ENCODE results near the gene TRMT10A. TPM values are rescaled to one million over a fixed set of nuclear protein-coding genes. Genes with fewer than 3 reads are reported as not detected.

TRMT10A gene
- total RNA-seq, 2 donors from 2014 or later = 3.5 to 3.9 TPM

DNA sequence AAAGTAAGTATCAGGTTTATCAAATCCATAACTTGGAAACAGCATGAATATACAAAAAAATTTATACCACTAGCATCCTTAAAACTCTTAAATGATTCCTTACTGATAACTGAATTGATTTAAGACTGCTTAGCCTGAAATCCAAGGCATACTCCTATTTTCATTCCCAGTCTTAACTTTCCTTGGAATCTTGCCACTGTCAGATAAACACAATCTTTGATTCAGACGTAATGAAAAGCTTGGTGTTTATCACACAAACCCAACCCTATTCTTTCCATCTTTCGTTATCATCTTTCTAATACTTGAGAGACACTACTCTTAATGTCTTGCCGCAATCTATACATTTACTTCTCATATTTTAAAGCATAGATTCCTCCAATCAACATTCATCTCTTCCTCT lies 33.9 kb downstream of the TRMT10A start:
- no peaks in the 10 kb centered on the region for H3K9me3 ChIP-seq (ENCODE audit: control insufficient read depth, low read length, poor library complexity, severe bottlenecking)
- no peak for ATAC-seq
- Mint-ChIP-seq H3K4me3 (no peak overlapping the region), H3K27me3 (peaks cover 51% of the 10 kb centered on the region), H3K27ac (no peak overlapping the region), H3K36me3 (ENCODE audit: low read depth) (no peaks in the 10 kb centered on the region), H3K4me1 (no peaks in the 10 kb centered on the region)
- DNase-seq = no peak

DNA sequence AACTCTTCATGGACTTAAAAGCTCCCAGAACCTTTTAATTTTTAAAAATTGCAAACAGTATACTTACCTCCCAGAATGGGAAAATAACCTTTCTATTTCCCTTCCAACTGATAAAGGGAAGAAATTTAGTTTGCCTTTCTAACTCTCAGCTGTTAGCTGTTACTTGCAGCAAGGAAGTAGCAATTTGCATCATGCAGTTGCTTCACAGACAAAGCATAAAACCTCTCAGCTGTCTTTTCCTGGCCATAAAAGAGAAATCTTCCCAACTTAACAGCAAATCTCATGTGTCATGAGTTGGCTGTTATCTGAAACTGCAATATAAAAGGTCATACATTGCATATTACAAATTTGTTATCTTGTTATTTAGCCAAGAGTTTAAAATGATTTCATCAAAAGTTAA lies 34.6 kb downstream of the TRMT10A start:
- no peaks in the 10 kb centered on the region for H3K36me3 Mint-ChIP-seq (ENCODE audit: low read depth)

DNA sequence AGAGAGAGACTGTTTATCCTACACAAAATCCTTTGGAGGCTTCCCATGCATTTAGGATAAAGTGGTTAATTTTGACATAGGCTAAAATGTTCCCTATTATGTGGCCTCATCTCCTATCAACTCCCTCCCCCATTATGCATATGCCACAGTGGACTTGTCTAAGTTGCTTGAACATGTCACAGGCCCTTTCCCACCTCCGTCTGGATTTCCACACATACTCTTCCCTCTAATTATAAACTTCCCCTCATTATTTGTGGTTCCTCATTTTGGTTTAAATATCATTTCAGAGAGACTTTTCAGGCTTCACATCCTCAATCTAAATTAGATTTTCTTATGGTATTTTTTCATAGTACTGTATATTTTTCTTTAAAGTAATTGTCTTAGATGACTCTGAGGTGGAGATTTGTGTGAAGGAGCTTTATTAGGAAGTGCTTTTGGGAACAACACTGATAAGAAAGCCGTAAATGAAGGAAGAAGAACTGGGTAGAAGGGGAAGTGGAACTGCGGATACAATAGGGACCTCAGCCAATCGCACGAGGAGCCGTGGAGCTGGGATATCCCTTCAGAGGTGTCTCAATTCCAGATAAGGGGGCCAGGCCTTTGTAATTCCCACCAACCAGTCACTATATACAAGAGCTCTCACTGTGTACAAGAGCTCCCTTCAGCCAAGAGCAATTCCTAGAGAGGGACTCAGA lies 45.1 kb downstream of the TRMT10A start:
- H3K27me3 Mint-ChIP-seq = peaks cover 25% of the 10 kb centered on the region
- no peaks in the 10 kb centered on the region for H3K4me1 Mint-ChIP-seq
- ATAC-seq (no peak), DNase-seq (no peak)
- H3K27ac Mint-ChIP-seq = no peak overlapping the region
- no peak overlapping the region for H3K4me3 Mint-ChIP-seq
- H3K9me3 ChIP-seq (ENCODE audit: control insufficient read depth, low read length, poor library complexity, severe bottlenecking) = no peaks in the 10 kb centered on the region
- H3K36me3 Mint-ChIP-seq (ENCODE audit: low read depth) = no peaks in the 10 kb centered on the region

More for the DNA sequence above, 34.6 kb downstream of the TRMT10A start:
- H3K9me3 ChIP-seq (ENCODE audit: control insufficient read depth, low read length, poor library complexity, severe bottlenecking) = no peaks in the 10 kb centered on the region
- Mint-ChIP-seq H3K27me3 (peaks cover 53% of the 10 kb centered on the region), H3K4me3 (no peak overlapping the region), H3K4me1 (no peaks in the 10 kb centered on the region), H3K27ac (no peak overlapping the region)
- ATAC-seq = no peak
- no peak for DNase-seq

DNA sequence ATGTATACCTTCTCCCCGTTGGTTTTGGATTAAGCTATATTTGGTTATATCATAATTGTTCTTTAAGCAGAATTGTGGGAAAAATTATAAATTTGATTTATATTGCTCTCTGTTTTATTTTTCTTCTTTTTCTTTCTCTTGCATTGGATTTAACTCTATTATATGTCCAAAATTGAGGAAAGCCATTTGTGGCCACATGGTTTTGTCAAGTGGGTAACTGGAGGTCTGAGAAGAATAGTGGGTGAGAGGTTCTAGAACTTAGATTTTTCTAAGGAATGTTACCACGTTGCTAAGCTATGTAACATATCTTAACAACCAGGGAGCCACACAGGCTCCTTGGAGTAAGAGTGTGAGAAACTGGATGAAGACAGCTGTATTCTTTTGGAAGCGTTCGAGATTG lies 53.1 kb downstream of the TRMT10A start, which contains the start of gene C4orf17:
Gene C4orf17, plus strand, starts transcription at position 301 of the 400 bp plus-strand sequence. CDS start 2,061 bp downstream, outside the sequence.
- no peaks in the 10 kb centered on the region for H3K36me3 Mint-ChIP-seq (ENCODE audit: low read depth)
- no peak within 1 kb of the TSS for H3K4me3 Mint-ChIP-seq
- ATAC-seq = no peak
- DNase-seq = no peak
- no peak within 1 kb of the TSS for H3K27ac Mint-ChIP-seq
- H3K4me1 Mint-ChIP-seq = peaks cover 18% of the 10 kb centered on the region
- H3K9me3 ChIP-seq (ENCODE audit: control insufficient read depth, low read length, poor library complexity, severe bottlenecking) = no peaks in the 10 kb centered on the region
- H3K27me3 Mint-ChIP-seq = peaks cover 19% of the 10 kb centered on the region

DNA sequence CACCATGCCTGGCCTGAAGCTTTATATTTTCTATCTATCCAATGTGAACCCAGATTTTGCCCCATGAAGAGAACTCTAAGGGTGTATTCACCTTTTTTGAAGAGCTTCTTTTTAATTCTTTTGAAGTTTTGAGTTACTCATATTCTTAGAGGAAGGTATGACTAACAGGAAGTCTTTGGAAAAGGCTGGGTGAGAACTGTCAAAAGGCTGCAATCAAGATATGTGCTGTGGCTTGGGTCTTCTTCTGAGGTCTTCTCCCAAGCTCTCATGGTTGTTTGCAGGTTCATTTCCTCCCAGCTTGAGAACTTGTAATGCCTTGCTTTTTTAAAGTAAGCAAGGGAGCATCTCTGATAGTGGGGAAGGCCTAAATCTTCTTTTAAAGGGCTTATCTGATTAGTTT lies 56.1 kb downstream of the TRMT10A start:
- Mint-ChIP-seq H3K36me3 (ENCODE audit: low read depth) (no peaks in the 10 kb centered on the region), H3K4me3 (no peak overlapping the region), H3K27ac (peak overlapping the region; percentile 82), H3K4me1 (peaks cover 21% of the 10 kb centered on the region), H3K27me3 (peaks cover 5% of the 10 kb centered on the region)
- DNase-seq (no peak), ATAC-seq (peak; percentile 75)
- H3K9me3 ChIP-seq (ENCODE audit: control insufficient read depth, low read length, poor library complexity, severe bottlenecking) = no peaks in the 10 kb centered on the region

DNA sequence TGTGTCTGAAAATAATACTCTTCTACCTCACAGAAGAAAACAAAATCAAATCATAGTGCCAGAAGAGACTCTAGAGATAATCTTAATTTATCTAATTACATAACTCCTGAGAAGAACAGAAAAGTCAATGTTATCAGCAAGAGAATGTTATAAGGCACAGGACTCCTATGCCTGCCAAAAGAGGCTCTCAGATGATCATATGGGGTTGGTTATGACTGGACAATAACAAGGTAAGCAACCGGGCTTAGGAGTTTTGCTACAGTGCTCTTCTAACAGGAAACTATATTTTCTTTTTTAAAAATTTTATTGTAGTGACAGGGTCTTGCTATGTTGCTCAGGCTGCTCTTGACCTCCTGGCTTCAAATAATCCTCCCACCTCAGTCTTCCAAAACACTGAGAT lies 56.5 kb downstream of the TRMT10A start:
- peaks cover 5% of the 10 kb centered on the region for H3K27me3 Mint-ChIP-seq
- peak overlapping the region; percentile 82 for H3K27ac Mint-ChIP-seq
- no peaks in the 10 kb centered on the region for H3K9me3 ChIP-seq (ENCODE audit: control insufficient read depth, low read length, poor library complexity, severe bottlenecking)
- DNase-seq = no peak
- no peak for ATAC-seq
- H3K36me3 Mint-ChIP-seq (ENCODE audit: low read depth) = no peaks in the 10 kb centered on the region
- H3K4me3 Mint-ChIP-seq = no peak overlapping the region
- peaks cover 21% of the 10 kb centered on the region for H3K4me1 Mint-ChIP-seq

DNA sequence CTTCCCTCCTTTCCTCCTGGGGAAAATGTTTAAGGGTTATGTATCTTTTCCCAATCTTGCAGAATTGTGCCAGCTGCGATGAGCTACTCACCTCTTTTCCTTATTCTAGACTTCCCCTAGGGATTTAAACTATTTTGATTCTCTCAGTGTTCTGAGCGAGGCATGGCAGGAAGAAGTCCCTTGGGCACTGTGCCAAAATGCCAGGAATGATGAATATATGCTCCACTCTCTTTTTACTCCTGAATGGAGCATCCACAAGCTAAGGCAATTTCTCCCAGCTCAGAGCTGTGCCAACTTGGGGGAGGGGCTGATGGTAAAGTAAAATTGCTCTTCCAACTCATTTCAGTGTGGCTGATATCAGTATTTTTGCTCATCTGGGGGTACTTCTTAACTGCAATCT lies 57.1 kb downstream of the TRMT10A start:
- H3K4me3 Mint-ChIP-seq = no peak overlapping the region
- H3K9me3 ChIP-seq (ENCODE audit: control insufficient read depth, low read length, poor library complexity, severe bottlenecking) = no peaks in the 10 kb centered on the region
- H3K36me3 Mint-ChIP-seq (ENCODE audit: low read depth) = no peaks in the 10 kb centered on the region
- H3K4me1 Mint-ChIP-seq = peaks cover 21% of the 10 kb centered on the region
- H3K27me3 Mint-ChIP-seq = peaks cover 5% of the 10 kb centered on the region
- no peak for ATAC-seq
- DNase-seq = no peak
- H3K27ac Mint-ChIP-seq = peak overlapping the region; percentile 82

DNA sequence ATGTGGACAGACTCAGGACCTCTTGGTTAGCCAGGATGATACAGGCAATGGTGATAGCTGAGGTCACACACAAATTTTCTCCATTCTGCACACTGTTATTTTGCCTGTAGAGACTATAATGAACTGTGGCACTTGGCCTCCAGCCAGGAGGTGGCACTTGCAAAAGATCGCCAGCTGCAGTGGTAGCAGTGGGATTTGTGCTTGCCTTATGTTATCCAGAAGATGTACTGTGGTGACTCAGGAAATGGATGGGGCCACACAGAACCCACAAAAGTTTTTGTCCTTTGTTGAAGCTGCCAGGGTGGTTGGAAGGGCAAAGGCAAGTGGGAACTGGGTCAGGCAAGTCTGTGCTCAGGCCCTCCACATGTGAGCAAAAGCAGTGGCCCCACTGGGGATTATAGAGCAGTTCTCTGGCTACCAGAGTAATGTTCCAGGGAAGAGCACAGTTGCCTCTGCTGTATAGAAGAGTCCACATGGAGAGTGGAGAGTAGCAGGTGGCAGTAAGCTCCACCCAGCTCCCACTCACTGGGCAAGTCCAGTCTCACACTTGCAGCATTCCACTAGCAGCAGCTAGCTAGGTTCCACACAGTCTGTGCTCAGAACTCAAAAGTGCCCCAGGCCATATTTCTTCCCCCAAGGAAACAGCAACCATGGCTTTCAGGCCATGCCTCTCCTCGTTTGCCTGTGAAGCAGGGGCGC lies 58.9 kb downstream of the TRMT10A start:
- H3K27ac Mint-ChIP-seq = no peak overlapping the region
- peaks cover 21% of the 10 kb centered on the region for H3K4me1 Mint-ChIP-seq
- H3K36me3 Mint-ChIP-seq (ENCODE audit: low read depth) = no peaks in the 10 kb centered on the region
- ATAC-seq (no peak), DNase-seq (no peak)
- H3K27me3 Mint-ChIP-seq = no peaks in the 10 kb centered on the region
- H3K4me3 Mint-ChIP-seq = no peak overlapping the region
- H3K9me3 ChIP-seq (ENCODE audit: control insufficient read depth, low read length, poor library complexity, severe bottlenecking) = no peaks in the 10 kb centered on the region

Other genes with a start within 250 kb of the TRMT10A start
- gene ADH1B, start 242.6 kb downstream of the TRMT10A start, total RNA-seq = not detected
- gene ADH1C, start 211.3 kb downstream of the TRMT10A start, total RNA-seq = not detected
- gene ADH7, start 128.7 kb downstream of the TRMT10A start, total RNA-seq = not detected
- gene C4orf17, start 53.0 kb downstream of the TRMT10A start, total RNA-seq = not detected
- gene MTTP, start 10.8 kb upstream of the TRMT10A start, total RNA-seq = not detected
- gene C4orf54, start 93.8 kb upstream of the TRMT10A start, total RNA-seq = not detected

Measured in T-helper 17 cell (primary cell).